HG02759 (cell line): ENCODE results near the gene CRK.
A peak's percentile ranks its signal among the peaks of the same experiment; 100 is the strongest.
"Not testable (repeated sequence)": the region's sequence is repeated elsewhere in the genome, so short reads cannot be mapped to it uniquely, and the experiment has no call there.

ENCODE experiments used
- ATAC-seq: cut with Tn5 transposase; IDR thresholded peaks from one replicate; pipeline ENCODE4 v1.9.1; 2021; ENCODE audit warnings: mild to moderate bottlenecking, moderate library complexity; ENCODE audit not compliant: unreplicated experiment

CRK gene

DNA sequence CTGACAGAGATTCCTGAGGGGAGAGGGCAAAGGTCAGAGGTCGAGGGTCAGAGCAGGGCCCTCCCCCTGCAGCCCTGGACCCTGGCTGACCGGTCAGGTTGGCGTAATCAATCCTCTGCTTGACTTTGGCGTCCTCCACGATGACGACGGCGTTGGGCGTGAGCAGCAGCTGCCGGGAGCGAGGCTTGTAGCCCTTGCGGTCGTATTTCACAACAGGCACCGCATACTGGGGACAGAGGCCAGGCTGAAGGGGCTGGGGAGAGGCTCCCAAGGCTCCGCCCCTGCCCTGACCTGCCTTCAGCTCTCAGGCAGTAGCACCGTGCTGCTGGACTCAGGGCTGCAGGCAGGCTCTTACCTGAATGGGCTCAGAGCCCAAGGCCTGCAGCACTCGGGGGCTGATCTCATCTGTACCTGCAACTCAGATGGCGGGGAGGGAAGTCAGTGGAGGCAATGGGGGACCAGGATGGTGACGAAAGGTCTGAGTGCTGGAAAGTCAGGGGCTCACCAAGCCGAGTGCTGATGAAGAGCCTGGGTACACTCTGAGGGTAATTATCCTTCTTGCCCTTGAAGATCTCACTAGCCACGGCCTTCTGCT lies 12.0 kb upstream of the CRK start:
- ATAC-seq = no peak

DNA sequence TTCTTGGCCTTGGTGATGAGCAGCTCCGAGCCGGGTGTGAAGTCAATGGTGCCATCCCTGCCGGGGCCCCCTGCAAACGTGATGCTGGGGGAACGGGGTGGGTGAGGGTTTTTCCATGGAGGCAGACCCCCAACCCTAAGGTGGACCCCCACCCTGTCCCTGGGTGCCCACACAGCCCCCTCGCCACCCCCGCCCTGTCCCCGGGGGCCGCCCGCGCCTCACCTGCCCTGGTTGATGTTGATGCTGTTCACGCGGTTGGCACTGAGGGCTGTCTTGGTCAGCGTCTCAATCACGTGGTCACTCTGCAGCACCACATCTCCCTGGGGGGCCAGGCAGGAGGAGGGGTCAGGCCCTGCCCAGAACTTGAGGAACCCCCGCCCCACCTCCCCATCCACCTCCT lies 11.2 kb upstream of the CRK start:
- ATAC-seq = no peak

DNA sequence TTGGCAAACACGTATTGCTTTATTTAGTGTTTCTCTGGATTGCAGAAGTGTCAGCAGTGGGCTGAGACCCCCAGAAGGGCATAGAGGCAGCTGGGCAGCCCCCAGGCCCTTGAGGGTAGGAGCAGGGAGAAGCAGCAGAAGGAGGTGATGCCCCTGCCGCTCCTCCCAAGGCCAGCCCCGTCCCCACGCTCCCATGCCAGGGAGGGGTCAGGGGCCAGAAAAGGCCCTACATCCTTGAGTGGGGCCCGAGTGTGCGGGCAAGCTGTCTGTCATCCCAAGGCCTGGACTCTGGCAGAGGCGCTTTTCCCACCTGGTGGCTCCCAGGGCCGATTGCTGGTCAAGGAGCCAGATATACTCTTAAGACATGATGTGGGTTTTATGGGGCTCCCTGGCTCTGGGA lies 8.2 kb upstream of the CRK start:
- no peak for ATAC-seq

DNA sequence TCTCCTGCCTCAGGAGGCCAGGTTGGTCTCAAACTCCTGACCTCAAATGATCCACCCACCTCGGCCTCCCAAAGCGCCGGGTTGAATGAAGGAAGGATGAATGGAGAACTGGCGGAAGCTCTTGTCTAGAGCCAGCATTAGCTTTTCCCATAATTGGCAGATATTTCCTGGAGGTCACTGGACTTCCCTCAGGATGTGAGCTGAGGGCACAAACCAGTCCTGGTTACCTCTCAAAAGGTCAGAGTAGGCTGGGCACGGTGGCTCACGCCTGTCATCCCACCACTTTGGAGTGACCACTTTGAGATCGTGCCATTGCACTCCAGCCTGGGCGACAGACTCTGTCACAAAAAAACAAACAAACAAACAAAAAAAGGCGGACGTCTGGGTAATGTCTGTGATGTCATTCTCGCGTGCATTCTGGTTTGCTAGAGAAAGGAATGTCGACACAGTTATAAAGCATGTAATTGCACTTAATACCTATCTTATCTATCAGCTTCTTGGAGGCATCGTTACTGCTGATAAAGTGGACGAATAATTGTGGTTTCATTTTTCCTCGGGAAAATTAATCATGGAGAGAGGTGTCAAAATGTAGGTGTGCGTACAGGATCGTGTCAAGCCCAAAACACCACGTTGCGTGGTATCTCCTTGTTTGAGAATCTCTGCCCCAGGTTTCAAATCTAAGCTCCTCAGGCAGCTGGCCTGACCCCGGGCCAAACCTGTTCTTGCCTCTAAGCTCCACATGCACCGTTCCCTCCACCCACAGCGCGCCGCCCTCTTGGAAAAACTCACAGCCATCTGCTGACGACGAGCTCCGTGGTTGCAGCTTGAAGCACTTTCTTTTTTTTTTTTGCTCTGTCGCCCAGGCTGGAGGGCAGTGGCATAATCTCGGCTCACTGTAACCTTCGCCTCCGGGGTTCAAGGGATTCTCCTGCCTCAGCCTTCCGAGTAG lies 6.4 kb upstream of the CRK start:
- no peak for ATAC-seq

DNA sequence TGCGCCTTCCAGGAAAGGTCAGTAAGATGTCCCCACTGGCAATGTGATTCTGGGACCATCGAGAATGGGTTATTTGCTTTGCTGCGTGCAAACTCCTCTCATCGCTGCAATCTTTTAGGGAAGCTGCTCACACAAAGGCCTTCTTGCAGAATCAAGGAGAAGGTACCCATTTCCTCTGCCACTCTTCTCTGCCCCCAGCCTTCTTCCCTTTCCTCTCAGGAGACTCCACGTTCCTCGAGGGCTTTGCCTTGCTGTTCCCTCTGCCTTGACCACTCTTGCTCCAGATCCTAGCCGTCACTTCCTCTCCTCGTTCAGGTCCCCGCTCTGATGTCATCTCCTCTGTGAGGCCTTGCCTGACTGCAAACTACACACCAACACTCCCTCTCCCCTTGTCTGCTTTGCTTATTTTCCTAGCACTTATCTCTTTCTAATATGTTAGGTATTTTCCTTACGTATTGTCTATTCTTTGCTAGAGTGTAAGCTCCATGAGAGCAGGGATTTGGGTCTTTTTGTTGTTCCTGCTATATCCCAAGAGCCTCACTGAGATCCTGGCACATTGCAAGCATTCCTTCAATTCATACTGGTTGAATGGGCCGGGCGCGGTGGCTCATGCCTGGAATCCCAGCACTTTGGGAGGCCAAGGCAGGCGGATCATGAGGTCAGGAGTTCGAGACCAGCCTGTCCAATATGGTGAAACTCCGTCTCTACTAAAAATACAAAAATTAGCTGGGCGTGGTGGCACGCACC lies 5.3 kb upstream of the CRK start:
- ATAC-seq = no peak

DNA sequence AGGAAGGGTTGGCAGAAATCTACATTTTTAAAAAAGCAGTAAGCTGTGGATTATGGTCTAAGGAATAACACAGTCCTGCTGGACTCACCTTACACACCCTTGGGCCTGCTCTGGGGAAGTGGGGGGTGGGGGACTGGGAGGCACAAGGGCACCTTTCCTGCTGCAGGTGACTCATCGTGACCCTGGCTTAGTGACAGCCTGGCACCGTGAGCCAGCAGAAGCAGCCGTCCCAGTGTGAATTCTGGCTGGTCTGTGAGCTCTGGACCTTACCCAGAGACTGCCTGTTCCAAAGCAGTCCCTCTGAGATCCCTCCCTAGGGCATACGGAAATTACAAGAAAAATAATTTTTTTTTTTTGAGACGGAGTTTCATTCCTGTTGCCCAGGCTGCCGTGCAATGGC lies 4.2 kb upstream of the CRK start:
- ATAC-seq = no peak

DNA sequence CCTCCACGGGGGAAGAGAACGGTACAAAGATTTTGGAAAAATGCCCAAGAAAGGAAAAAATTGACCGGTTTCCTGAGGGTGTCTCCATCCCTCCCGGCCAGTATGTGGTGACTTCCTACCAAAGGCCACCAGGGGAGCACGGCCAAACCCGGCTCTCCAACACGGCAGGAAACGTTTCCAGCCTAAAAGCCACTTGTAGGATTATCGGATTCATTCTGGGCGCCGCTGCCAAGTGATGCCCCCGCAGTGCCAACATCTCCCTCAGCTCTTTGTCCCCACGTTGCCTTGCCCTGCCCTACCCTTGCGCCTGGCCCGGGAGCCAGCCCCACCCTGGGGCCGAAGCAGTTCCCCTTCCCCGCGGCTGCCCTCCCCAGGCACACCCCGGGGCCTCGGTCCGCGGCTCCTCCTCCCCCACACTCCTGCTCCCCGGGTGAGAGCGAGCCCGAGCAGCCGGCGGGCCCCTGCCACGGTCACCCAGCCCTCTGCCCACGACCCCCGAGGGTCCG lies 688 bp downstream of the CRK start:
- ATAC-seq = peak; percentile 26

DNA sequence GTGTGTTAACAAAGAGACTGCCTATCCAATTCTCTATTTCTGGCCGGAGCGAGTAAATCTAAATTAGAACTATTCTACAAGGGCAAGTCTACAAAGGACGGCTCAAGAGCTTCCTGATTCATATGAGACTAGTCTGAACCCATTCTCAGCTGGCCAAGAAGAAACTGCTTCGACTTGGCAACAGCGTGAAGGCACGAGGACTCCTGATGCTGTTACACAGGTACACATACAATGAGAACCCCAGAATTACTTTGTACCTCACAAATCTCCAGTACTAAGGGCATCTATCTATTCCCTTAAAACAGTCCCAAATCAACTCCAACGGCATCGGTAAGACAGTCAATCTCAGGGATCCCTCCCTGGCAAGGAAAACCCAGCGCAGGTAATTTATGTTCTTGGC lies 1.5 kb downstream of the CRK start:
- no peak for ATAC-seq

DNA sequence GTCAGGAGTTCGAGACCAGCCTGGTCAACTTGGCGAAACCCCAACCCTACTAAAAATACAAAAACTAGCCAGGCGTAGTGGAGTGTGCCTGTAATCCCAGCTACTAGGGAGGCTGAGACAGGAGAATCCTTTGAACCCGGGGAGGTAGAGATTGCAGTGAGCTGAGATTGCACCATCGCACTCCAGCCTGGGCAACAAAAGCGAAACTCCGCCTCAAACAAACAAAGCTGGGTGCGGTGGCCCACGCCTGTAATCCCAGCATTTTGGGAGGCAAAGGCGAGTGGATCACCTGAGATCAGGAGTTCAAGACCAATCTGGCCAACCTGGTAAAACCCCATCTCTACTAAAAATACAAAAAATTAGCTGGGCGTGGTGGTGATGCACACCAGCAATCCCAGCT lies 2.3 kb downstream of the CRK start:
- not testable (repeated sequence) for ATAC-seq

DNA sequence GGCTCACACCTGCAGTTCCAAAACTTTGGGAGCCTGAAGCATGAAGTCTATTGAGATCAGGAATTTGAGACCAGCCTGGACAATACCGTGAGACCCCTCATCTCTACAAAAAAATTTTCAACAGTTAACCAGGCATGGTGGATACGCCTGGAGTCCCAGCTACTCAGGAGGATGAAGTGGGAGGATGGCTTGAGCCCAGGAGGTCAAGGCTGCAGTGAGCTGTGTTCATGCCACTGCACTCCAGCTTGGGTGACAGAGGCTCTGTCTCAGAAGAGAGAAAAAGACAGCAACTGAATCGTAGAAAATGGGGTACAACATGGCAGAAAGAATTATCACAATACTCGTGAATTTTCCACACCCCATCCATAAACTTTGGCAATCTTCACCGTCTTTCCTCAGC lies 3.2 kb downstream of the CRK start:
- ATAC-seq = no peak

DNA sequence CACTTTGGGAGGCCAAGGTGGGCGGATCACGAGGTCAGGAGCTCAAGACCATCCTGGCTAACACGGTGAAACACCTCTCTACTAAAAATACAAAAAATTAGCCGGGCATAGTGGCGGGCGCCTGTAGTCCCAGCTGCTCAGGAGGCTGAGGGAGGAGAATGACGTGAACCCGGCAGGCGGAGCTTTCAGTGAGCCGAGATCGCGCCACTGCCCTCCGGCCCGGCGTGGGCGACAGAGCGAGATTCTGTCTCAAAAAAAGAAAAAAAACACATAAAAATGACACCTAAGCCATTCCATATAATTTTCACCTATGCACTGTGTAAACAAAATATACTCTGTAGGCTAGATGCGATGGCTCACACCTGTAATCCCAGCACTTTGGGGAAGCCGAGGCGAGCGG lies 5.8 kb downstream of the CRK start:
- ATAC-seq = not testable (repeated sequence)

DNA sequence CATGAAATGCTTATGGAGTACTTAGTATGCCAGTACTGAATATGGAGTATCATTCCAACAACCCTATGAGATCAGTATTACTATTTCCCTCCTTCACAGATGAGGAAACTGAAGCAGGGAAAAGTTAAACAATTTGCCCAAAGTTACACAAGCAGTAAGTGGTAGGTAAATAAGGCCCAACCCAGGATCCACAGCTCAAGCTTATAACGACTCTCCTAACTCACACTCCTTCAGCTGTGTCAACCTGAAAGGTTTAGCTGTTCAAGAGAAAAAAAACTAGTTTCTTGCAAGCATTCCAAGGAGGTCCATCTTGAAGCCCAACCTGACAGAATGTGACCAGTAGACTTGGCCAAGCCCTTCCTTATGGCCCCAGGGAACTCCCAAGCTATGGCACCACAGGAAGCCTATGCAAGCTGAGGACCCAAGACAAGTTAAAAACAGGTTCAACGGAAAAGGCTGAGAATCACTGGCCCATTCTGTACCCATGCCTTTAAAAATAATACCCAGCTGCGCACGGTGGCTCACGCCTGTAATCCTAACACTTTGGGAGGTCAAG lies 6.5 kb downstream of the CRK start:
- no peak for ATAC-seq

DNA sequence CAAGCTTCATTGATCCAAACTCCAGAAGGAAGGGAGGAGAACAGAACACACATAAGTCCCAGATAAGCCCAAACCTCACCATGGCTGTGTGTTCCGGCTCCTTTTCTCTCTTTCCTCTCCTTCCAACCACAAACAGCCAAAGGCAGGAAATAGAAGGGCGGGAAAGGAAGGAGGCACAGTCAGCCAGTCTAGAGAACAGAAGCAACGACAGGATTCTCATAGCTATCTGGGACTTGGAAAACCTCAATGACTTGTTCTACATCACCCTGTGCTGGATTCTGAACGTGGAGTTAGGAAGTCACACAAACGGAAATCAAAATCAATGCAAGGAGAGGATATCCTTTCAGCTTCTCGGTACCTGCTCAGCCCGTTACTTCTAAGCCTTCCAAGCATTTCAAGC lies 9.0 kb downstream of the CRK start:
- ATAC-seq = no peak

DNA sequence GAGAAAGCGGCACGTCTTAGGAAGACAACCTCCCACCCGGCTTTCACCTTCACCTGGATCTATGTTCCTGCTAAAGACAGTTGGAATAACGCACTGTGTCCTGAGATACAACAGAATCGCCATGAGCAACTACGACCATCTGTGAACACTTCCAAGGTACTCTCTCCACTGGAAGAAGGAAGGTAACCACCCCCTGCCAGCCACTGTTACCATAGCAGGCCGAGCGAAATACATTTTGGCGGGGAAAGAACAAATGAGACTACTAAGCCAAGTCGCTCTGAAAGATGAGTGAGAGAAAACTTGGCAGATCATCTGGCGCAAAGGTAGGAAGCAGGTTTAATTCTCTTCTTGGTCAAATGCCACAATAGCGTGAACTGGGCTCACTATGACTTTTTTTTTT lies 9.8 kb downstream of the CRK start:
- no peak for ATAC-seq

DNA sequence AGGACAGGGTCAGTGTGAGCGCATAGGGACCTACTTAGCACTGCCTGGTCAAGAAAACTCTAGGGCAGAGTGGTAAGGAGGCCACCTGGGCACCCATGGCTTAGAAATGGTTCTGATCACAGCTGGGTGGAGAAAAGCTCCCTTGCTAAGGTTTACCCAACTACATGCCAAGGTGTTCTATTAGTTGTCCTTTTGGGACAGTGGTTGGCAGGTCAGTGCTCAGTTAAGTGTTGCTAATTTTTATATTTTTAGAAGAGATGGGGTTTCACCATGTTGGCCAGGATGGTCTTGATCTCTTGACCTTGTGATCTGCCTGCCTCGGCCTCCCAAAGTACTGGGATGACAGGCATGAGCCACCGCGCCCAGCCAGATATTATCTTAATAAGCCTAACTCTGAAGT lies 10.3 kb downstream of the CRK start:
- not testable (repeated sequence) for ATAC-seq

DNA sequence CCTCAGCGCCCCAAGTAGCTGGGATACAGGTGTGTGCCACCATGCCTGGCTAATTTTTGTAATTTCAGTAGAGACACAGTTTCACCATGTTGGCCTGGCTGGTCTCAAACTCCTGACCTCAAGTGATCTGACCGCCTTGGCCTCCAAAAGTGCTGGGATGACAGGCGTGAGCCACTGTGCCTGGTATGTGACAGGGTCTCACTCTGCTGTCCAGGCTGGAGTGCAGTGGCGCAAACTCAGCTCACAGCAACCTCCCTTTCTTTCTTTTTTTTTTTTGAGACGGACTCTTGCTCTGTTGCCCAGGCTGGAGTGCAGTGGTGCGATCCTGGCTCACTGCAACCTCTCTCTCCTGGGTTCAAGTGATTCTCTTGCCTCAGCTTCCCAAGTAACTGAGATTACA lies 13.3 kb downstream of the CRK start:
- ATAC-seq = not testable (repeated sequence)

DNA sequence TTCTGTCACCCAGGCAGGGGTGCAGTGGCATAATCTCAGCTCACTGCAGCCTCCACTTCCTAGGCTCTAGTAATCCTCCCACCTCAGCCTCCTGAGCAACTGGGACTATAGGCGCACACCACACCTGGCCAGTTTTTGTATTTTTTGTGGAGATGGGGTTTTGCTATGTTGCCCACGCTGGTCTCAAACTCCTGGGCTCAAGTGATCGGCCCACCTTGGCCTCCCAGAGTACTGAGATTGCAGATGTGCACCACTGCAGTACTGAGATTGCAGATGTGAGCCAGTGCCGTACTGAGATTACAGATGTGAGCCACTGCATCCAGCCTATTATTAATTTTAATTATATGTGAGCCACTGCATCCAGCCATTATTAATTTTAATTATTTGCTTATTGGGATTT lies 13.8 kb downstream of the CRK start:
- ATAC-seq = no peak

DNA sequence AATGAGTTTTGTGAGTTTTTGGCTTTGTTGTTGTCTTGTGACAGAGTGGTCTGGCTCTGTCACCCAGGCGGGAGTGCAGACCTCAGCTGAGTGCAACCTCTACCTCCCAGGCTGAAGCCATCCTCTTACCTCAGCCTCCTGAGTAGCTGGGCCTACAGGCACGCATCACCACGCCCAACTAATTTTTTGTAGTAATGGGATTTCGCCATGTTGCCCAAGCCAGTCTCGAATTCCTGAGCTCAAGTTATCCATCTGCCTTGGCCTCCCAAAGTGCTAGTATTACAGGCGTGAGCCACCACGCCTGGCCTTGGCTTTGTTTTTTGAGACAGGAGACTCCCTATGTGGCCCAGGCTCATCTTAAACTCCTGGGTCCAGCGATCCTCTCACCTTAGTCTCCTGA lies 15.1 kb downstream of the CRK start:
- no peak for ATAC-seq

DNA sequence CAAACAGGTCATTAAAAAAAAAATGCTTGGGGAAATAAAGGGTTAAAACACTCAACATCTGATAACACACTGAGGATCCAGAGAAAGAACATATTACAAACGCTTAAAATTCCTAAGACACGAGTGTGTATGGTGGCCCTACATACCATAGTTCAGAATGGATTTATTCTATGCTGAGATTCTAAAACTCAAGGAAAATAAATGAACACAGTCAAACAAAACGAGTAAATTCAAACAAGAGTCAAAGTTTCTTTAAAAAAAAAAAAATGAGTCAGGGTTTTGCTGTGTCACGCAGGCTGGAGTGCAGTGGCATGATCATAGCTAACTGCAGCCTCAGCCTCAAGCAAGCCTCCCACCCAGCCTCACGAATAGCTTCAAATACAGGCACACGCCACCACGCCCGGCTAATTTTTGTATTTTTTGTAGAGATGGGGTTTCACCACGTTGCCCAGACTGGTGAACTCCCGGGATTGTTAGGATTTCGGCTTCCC lies 17.4 kb downstream of the CRK start:
- ATAC-seq = no peak

DNA sequence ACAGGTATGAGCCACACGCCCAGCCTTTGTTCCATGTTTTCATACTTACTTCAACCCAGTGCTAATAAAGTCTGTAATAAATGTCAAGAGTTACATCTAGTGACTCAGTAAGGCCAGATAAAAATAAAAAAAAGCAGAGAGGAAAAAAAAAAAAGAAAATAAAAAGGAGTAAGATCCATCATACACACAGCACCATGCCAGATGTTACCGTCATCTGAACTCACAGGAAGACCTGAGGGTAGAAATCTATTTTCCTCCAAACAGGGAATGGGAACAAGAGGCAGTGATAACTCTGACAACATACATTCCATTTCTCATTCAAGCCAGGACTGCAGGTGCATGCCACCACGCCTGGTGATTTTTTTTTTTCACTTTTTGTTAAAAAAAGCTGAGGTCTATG lies 20.7 kb downstream of the CRK start:
- ATAC-seq = no peak

DNA sequence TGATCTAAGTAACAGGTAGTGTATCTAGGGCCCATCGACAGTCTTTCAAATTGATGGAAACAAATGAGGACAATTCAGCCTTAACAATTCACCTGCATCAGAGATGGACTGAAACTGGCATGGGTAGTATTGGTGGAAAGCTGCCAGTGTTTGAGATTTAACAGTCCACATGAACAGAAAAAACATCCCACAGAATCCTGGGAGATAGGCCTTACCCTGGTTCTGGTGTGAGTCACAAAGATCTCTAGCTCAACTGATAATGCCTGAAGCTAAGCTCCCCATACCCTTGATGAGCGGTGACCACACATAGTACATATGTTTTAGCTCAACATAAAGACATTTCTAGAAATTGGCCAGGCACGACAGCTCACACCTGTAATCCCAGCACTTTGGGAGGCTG lies 21.9 kb downstream of the CRK start:
- no peak for ATAC-seq
